Astrocyte (in vitro differentiated cells and primary cell): ENCODE data around the gene SND1. TPM values are rescaled to one million over a fixed set of nuclear protein-coding genes. Genes with fewer than 3 reads are reported as not detected.

Source experiments
- DNase-seq: peaks from one replicate; pipeline ENCODE4 v3.0.0-alpha.2; 2010; ENCODE audit warnings: low read depth
- FAIRE-seq: peaks from 2 replicates; lab custom pipeline; 2011; peaks lifted over from hg19 to GRCh38; lab: Jason Lieb, UNC
- H2AFZ ChIP-seq: 2 replicates; pipeline ENCODE4 v1.6.0; 2012; ENCODE audit warnings: low read depth, low read length, inconsistent platforms
- H3K27ac ChIP-seq: 2 replicates; pipeline ENCODE4 v1.5.1; 2011; ENCODE audit warnings: low read depth, low read length, inconsistent platforms
- H3K27me3 ChIP-seq: 2 replicates; pipeline ENCODE4 v1.6.0; 2011; ENCODE audit warnings: low read length, inconsistent platforms; ENCODE audit not compliant: insufficient read depth
- H3K36me3 ChIP-seq: 2 replicates; pipeline ENCODE4 v1.5.1; 2011; ENCODE audit warnings: low read length, inconsistent platforms; ENCODE audit not compliant: insufficient read depth
- H3K4me1 ChIP-seq: 2 replicates; pipeline ENCODE4 v1.5.1; 2011; ENCODE audit warnings: low read length, inconsistent platforms; ENCODE audit not compliant: insufficient read depth
- H3K4me2 ChIP-seq: 2 replicates; pipeline ENCODE4 v1.6.0; 2012; ENCODE audit warnings: low read length, inconsistent platforms
- H3K4me3 ChIP-seq: 2 replicates; pipeline ENCODE4 v1.5.1; 2011; ENCODE audit warnings: low read depth, mild to moderate bottlenecking, low read length, inconsistent platforms; ENCODE audit not compliant: insufficient read depth
- H3K79me2 ChIP-seq: 2 replicates; pipeline ENCODE4 v1.6.0; 2012; ENCODE audit warnings: mild to moderate bottlenecking, low read length, inconsistent platforms; ENCODE audit not compliant: insufficient read depth
- H3K9ac ChIP-seq: 2 replicates; pipeline ENCODE4 v1.6.0; 2012; ENCODE audit warnings: mild to moderate bottlenecking, low read length, inconsistent platforms
- H3K9me3 ChIP-seq: 2 replicates; pipeline ENCODE4 v1.5.1; 2012; ENCODE audit warnings: low read depth, mild to moderate bottlenecking, low read length, inconsistent platforms; ENCODE audit not compliant: insufficient read depth
- H4K20me1 ChIP-seq: 2 replicates; pipeline ENCODE4 v1.6.0; 2012; ENCODE audit warnings: low read length, inconsistent platforms; ENCODE audit not compliant: insufficient read depth
- H3K27ac Mint-ChIP-seq: one replicate; pipeline ENCODE4 v1.8.0; 2021; ENCODE audit warnings: mild to moderate bottlenecking, mixed read lengths; ENCODE audit not compliant: unreplicated experiment
- H3K27me3 Mint-ChIP-seq: one replicate; pipeline ENCODE4 v1.8.0; 2021; ENCODE audit warnings: low read depth, mixed read lengths; ENCODE audit not compliant: unreplicated experiment
- H3K36me3 Mint-ChIP-seq: one replicate; pipeline ENCODE4 v1.8.0; 2021; ENCODE audit warnings: low read depth, mixed read lengths; ENCODE audit not compliant: unreplicated experiment
- H3K4me1 Mint-ChIP-seq: one replicate; pipeline ENCODE4 v1.8.0; 2021; ENCODE audit warnings: low read depth, mixed read lengths; ENCODE audit not compliant: unreplicated experiment
- H3K4me3 Mint-ChIP-seq: one replicate; pipeline ENCODE4 v1.8.0; 2021; ENCODE audit warnings: mild to moderate bottlenecking, moderate library complexity, mixed read lengths; ENCODE audit not compliant: unreplicated experiment
- H3K9me3 Mint-ChIP-seq: one replicate; pipeline ENCODE4 v1.8.0; 2021; ENCODE audit warnings: mild to moderate bottlenecking, mixed read lengths; ENCODE audit not compliant: unreplicated experiment
- CTCF ChIP-seq: IDR thresholded peaks from 2 replicates; pipeline ENCODE4 v1.5.1; 2011; ENCODE audit warnings: low read depth, mild to moderate bottlenecking, inconsistent platforms, low read length, moderate library complexity; ENCODE audit not compliant: insufficient read depth
- EZH2 ChIP-seq: IDR thresholded peaks from 2 replicates; pipeline ENCODE4 v1.6.1; 2012; ENCODE audit warnings: mild to moderate bottlenecking, low read length, inconsistent platforms; ENCODE audit not compliant: insufficient read depth
- total RNA-seq: library from RNA; stranded (reverse); gene quantifications from 2 replicates; pipeline ENCODE4 v1.2.1, GENCODE V29; 2021

Gene SND1
- total RNA-seq, 1 donor from 2014 or later, result 267 TPM

DNA sequence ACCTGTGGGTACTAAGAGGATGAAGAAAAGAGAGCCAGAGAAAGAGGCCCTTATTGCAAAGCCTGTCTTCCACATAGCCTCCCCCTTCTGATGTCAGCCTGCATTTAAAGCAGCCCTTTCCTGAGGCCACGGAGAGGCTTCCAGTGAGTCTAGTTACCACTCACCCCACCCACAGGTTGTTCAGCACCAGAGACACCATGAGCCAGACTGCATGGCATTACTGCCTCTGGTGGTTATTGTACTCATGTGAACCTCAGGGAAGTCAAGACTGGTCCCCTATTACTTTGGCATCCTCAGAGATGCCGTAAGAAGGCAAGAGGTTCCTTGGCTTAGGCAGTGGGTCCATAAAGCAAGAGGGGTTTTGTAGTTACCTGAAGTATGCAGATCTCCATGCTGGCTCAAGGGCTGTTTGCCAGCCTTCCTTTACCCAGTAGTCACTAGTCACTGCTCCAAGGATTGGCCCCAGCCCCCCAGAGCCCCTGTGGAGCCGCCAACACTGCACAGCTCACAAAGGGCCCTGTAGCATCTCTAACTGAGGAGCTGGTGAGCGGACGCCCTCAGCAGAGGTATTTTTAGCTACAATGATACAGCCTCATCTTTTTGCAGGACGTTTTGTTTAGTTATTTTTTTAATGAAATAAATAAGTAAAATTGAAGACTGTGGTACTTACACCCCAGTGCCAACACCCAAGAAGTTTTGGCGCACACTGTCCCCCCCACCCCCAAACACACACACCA is 358.6 kb downstream of the SND1 start:
- TF ChIP-seq CTCF (no peak), EZH2 (no peak)
- H3K4me3 ChIP-seq, result no peak overlapping the region
- no peak overlapping the region for H2AFZ ChIP-seq
- no peaks in the 10 kb centered on the region for H3K27me3 Mint-ChIP-seq
- DNase-seq (no peak), FAIRE-seq (no peak)
- H3K4me2 ChIP-seq, result no peak overlapping the region
- H3K36me3 ChIP-seq, result peaks cover under 1% of the 10 kb centered on the region
- no peaks in the 10 kb centered on the region for H3K27me3 ChIP-seq
- no peaks in the 10 kb centered on the region for H3K4me1 ChIP-seq
- no peaks in the 10 kb centered on the region for H3K9me3 ChIP-seq
- peaks cover 7% of the 10 kb centered on the region for H3K4me1 Mint-ChIP-seq
- H4K20me1 ChIP-seq, result peaks cover 95% of the 10 kb centered on the region
- no peaks in the 10 kb centered on the region for H3K79me2 ChIP-seq
- H3K36me3 Mint-ChIP-seq, result peaks cover 28% of the 10 kb centered on the region
- no peak overlapping the region for H3K4me3 Mint-ChIP-seq
- no peak overlapping the region for H3K27ac ChIP-seq
- H3K9me3 Mint-ChIP-seq, result no peaks in the 10 kb centered on the region
- no peak overlapping the region for H3K9ac ChIP-seq
- no peak overlapping the region for H3K27ac Mint-ChIP-seq

- Histone ChIP-seq H2AFZ (no peak overlapping the region), H3K27ac (no peak overlapping the region), H3K9me3 (no peaks in the 10 kb centered on the region), H3K4me1 (no peaks in the 10 kb centered on the region), H3K79me2 (no peaks in the 10 kb centered on the region), H3K4me2 (no peak overlapping the region), H3K36me3 (no peaks in the 10 kb centered on the region), H3K9ac (no peak overlapping the region), H3K4me3 (no peak overlapping the region), H3K27me3 (no peaks in the 10 kb centered on the region), H4K20me1 (peaks cover 94% of the 10 kb centered on the region)
- no peak for FAIRE-seq
- no peaks in the 10 kb centered on the region for H3K9me3 Mint-ChIP-seq
- DNase-seq, result no peak
- peaks cover under 1% of the 10 kb centered on the region for H3K4me1 Mint-ChIP-seq
- H3K4me3 Mint-ChIP-seq, result no peak overlapping the region
- peaks cover 23% of the 10 kb centered on the region for H3K36me3 Mint-ChIP-seq
- no peak for TF ChIP-seq CTCF
- no peak for TF ChIP-seq EZH2
- H3K27me3 Mint-ChIP-seq, result no peaks in the 10 kb centered on the region
- no peak overlapping the region for H3K27ac Mint-ChIP-seq
These were observed 359.2 kb downstream of the SND1 start for GRCh38 chr7:128011131-128011661.

GRCh38 chr7:128014811-128015210 is 362.8 kb downstream of the SND1 start:
- no peaks in the 10 kb centered on the region for H3K4me1 Mint-ChIP-seq
- peaks cover 97% of the 10 kb centered on the region for H4K20me1 ChIP-seq
- no peak overlapping the region for H3K4me3 ChIP-seq

More at GRCh38 chr7:128014811-128015210, 362.8 kb downstream of the SND1 start:
- Histone ChIP-seq H3K27me3 (no peaks in the 10 kb centered on the region), H3K9ac (no peak overlapping the region), H3K4me1 (peaks cover 8% of the 10 kb centered on the region), H3K9me3 (no peaks in the 10 kb centered on the region), H2AFZ (no peak overlapping the region), H3K27ac (no peak overlapping the region), H3K36me3 (no peaks in the 10 kb centered on the region), H3K79me2 (no peaks in the 10 kb centered on the region), H3K4me2 (no peak overlapping the region)
- Mint-ChIP-seq H3K27me3 (no peaks in the 10 kb centered on the region), H3K9me3 (no peaks in the 10 kb centered on the region), H3K27ac (no peak overlapping the region), H3K36me3 (peaks cover 19% of the 10 kb centered on the region), H3K4me3 (no peak overlapping the region)
- FAIRE-seq (no peak), DNase-seq (no peak)
- TF ChIP-seq EZH2, result no peak
- no peak for TF ChIP-seq CTCF
